GM18867 (cell line): Measurements from ENCODE around the gene HINT1.
"Not testable (repeated sequence)": the region's sequence is repeated elsewhere in the genome, so short reads cannot be mapped to it uniquely, and the experiment has no call there.

Source experiments
- ATAC-seq: cut with Tn5 transposase; IDR thresholded peaks from one replicate; pipeline ENCODE4 v1.9.1; 2021; ENCODE audit warnings: mild to moderate bottlenecking, moderate library complexity; ENCODE audit not compliant: unreplicated experiment

HINT1 gene

GRCh38 chr5:131171276-131171810 is 6.3 kb upstream of the HINT1 start:
- ATAC-seq: no peak

DNA sequence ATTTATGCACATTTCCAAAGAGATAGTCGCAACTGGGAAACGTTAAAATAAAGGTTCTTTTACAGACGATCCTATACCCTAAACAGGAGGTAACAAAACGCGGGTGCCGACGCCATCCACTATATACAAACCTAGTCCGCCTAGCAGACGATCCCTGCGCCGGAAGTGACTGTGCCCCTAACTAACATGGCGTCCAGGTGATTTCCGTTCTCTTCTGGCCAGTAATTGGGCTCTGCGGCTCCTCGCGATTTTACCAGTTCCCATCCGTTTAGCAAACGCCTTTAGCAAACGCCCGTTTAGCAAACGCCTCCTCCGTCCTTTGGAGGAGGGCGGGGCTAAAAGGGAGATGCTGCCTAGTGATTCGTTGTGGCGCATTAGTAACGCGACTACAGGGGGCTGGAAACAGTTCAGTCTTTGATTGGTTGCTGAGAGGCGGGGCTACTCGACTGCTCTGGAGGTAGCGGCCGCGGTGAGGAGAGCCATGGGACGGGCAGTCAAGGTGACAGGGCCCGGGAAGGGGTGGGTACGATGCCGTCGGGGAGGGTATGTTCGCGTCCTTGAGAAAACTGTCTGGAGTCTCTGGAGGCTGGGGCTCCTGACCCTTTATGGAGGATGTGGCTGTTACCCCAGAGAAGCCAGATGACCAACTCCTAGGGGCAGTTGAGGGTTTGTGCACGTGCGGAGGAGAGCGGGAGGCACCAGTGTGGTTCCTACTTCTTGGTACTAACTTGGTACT is 5.7 kb upstream of the HINT1 start, which contains the start of gene LYRM7:
Gene LYRM7, plus strand, starts transcription at position 405 of the 736 bp plus-strand sequence. Its CDS starts 77 bp downstream, at position 482.
- peak; percentile 98 for ATAC-seq

- ATAC-seq: no peak
These were observed 4.9 kb upstream of the HINT1 start for GRCh38 chr5:131169810-131170539.

GRCh38 chr5:131167615-131168014 is 2.6 kb upstream of the HINT1 start:
- ATAC-seq: no peak

DNA sequence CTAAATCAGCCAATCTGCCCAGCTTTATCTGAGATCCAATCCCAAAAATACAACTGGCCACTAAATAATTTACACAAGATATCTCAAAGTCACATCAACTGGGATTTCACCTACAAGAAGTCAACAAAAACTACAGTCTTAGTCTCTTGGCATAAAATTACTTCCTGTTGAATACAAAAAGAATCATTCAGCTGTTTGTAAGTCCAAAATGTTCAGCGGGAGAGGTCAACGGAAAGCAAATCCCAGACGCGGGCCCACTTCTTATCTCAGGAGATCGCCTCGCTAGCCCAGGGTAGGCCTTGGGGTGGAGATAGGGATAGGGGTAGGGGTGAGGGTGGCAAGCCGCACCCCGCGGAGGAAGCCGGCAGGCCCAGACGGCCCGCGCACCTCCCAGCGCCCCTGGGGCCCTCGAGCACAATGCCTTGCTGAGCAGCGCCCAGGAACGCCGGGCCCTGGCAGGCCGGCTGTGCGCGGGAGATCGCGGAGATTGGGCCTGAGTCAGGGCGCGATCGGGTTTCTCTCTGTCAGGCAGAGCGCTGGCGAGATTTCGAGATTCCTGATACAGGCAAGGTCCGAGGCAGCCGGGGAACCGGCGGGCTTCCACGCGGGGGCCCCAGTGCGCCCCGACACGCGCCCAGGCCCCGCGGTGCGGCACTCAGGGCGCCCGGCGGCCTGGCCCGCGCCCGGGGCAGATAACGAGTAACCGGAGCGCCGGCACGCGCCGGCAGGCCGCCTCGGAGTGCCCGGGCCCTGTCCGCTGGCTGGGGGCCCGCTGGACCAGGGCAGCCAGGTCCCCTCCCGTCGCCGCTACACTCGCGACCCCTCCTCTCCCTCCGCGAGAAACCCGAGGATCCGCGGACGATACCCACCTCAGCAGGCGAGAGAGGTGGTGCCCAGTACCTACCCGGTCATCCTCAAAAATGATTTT is 601 bp downstream of the HINT1 start:
- ATAC-seq: peak; percentile 82

- no peak for ATAC-seq
These were observed 1.6 kb downstream of the HINT1 start for GRCh38 chr5:131163276-131164119.

DNA sequence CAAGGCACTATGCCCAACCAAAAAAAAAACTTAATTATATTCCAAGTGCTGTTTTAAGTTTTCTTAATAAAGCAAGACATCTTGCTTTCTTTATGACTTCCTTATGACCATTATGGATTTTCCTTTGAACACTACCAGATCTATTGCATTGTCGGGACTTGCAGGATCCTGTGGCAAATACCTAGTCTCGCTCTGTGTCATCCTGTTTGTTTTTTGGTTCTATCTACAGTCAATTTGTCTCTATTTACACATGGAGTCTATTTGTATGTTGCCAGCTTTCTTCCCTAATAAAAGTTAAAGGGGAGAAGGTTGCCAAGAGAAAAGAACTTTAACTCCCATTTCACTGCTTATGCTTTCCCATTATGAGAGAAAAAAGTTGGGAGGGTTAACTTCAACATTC is 4.9 kb downstream of the HINT1 start:
- ATAC-seq: no peak

DNA sequence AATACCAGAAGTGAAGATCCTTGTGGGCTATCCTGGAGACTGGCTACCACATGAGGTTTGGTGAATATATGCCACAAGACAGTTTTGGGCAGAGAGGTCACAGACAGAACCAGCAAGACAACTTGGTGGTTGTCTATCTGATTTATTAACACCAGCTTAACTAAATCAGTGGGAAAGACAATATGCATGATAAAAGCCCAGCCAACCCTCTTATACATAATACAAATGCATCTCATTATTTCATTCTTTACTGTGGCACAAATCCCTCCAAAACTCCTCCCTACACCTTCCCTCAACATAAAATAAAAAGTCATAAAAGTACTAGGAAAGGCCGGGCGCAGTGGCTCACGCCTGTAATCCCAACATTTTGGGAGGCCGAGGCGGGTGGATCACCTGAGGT is 8.1 kb downstream of the HINT1 start:
- ATAC-seq: no peak

- no peak for ATAC-seq
These were observed 8.7 kb downstream of the HINT1 start for GRCh38 chr5:131156385-131156784.

- no peak for ATAC-seq
These were observed 13.8 kb downstream of the HINT1 start for GRCh38 chr5:131151216-131151615.

DNA sequence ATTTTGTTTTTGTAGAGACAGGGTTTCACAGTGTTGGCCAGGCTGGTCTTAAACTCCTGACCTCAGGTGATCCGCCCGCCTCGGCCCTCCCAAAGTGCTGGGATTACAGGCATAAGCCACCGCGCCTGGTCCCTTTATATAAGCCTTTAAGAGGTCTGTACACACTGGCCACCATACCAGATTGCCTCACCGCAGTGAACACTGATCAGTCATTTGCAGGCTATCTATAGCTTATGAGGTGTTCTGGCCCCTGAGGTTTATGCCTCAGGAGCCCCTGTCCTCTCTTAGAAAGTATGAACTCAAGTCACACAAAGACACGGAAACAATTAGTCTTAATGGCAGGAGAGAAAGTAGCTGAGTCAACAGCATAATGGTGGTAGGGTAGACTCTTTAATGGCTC is 14.6 kb downstream of the HINT1 start:
- no peak for ATAC-seq

DNA sequence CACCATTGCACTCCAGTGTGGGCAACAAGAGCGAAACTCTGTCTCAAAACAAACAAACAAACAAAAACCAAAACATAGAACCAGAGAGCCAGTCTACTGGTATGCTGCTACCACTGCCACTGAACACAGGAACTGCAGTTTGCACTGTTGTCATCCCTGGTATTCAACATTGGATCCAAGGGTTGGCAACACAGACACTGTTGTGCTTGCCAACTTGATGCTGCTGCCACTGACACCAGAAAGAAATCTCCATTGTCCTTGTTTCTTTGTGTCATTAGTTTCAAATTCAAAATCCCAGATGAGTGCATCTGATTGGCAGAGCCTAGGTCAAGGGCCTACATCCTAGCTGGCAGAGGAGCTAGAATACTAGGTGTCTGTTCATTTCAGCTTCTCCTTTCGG is 16.2 kb downstream of the HINT1 start:
- ATAC-seq: no peak

DNA sequence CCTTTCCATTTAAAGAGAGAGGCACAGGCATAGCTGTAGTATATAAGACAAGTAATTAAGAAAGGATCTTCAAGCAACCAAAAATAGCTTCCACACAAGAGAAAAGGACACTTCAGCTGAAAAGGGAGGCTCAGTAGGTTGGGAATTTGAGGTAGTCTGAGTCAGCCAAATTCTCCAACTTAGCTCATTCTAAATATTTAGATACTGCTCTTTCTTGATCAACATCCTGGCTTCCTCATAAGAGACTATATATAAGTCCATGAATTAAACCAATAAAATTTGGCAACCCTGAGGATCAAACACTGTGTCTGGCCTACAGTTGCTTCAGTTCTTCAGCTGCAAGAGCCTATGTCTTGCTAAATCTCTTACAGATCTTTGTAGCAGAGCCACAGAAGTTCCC is 17.8 kb downstream of the HINT1 start:
- no peak for ATAC-seq

DNA sequence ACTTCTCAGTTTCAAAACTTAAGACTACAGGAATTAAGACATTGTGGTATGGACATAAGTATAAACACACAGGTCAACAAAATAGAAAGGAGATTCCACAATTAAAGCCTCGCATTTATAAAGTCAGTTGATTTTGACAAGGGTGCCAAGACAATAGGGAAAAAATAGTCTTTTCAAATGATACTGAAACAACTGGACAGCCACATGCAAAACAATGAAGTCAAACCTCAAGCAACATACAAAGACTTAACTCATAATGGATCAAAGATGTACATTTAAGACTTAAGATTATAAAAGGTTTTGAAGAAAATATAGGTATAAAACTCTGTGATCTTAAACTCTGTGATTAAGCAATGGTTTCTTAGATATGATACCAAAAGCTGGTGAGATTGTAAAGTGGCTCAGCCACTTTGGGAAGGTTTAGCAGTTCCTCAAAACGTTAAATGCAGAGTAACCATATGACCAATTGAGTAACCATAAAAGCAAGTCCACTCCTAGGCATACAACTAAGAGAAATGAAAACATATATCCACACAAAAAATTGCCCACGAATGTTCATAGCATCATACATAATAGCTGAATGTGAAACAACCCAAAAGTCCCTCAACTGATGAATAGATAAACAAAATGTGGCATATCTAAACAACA is 22.0 kb downstream of the HINT1 start:
- no peak for ATAC-seq

GRCh38 chr5:131139321-131139720 is 25.7 kb downstream of the HINT1 start:
- no peak for ATAC-seq

DNA sequence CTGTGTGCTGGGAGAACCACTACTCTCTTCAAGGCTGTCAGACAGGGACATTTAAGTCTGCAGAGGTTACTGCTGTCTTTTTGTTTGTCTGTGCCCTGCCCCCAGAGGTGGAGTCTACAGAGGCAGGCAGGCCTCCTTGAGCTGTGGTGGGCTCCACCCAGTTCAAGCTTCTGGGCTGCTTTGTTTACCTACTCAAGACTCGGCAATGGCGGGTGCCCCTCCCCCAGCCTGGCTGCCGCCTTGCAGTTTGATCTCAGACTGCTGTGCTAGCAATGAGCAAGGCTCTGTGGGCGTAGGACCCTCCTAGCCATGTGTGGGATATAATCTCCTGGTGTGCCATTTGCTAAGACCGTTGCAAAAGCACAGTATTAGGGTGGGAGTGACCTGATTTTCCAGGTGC is 26.6 kb downstream of the HINT1 start:
- not testable (repeated sequence) for ATAC-seq

GRCh38 chr5:131133091-131133490 is 32.0 kb downstream of the HINT1 start:
- ATAC-seq: not testable (repeated sequence)

GRCh38 chr5:131129306-131129705 is 35.8 kb downstream of the HINT1 start:
- ATAC-seq: no peak

DNA sequence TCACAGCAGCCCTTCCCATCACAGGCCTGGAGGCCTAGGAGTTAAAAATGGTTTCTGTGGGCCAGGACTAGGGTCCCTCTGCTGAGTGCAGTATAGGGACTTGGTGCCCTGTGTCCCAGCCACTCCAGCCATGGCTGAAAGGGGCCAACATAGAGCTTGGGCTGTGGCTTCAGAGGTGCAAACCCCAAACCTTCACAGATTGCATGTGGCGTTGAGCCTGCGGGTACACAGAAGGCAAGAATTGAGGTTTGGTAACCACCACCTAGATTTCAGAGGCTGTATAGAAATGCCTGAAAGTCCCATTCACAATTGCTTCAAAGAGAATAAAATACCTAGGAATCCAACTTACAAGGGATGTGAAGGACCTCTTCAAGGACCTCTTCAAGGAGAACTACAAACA is 37.8 kb downstream of the HINT1 start:
- not testable (repeated sequence) for ATAC-seq

DNA sequence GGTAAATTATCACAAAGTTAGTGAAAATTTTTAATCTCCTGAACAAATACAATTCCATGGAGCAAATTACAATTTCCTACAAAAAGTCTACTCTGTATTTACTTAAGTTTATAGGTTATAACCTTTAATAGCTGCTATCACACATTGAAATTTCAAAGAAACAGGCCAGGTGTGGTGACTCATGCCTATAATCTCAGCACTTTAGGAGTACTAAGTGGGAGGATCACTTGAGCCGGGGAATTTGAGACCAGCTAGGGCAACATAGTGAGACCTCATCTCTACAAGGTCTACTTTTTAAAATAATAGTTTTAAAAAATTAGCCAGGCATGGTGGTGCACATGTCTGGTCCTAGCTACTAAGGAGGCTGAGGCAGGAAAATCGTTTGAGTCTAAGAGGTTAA is 50.3 kb downstream of the HINT1 start:
- no peak for ATAC-seq
